K562 (cell line): ENCODE results near the gene AMIGO1. TPM values are rescaled to one million over a fixed set of nuclear protein-coding genes. Genes with fewer than 3 reads are reported as not detected.

Experiments
- DLX4 ChIP-seq: fragments of 250-450 bp; sonication (Bioruptor Pico); IDR thresholded peaks from 2 replicates; pipeline ENCODE4 v1.6.1; 2021; ENCODE audit warnings: mild to moderate bottlenecking
- FOXP4 ChIP-seq: sonication (generic); formaldehyde crosslinking; IDR thresholded peaks from 2 replicates; pipeline ENCODE4 v1.8.0; 2022; ENCODE audit warnings: mild to moderate bottlenecking, missing genetic modification reagents, borderline replicate concordance
- KDM1A ChIP-seq, 2 experiments: fragments of 450-650 bp; IDR thresholded peaks; 2 replicates each; pipeline ENCODE4 v1.6.1; 2016; ENCODE audit warnings: mild to moderate bottlenecking in 2 of 2
- PTBP1 ChIP-seq: fragments of 200-400 bp; formaldehyde crosslinking; IDR thresholded peaks from 2 replicates; pipeline ENCODE4 v1.6.1; 2017; ENCODE audit warnings: low read depth, low read length
- PURB ChIP-seq: sonication (generic); formaldehyde crosslinking; IDR thresholded peaks from 2 replicates; pipeline ENCODE4 v1.9.0; 2021; ENCODE audit warnings: low read depth, mild to moderate bottlenecking, missing genetic modification reagents
- RBFOX2 ChIP-seq: fragments of 200-400 bp; formaldehyde crosslinking; IDR thresholded peaks from 2 replicates; pipeline ENCODE4 v1.6.1; 2017; ENCODE audit warnings: low read depth, mild to moderate bottlenecking, low read length, moderate library complexity
- SNAPC5 ChIP-seq: fragments of 250-450 bp; sonication (Bioruptor Pico); IDR thresholded peaks from 2 replicates; pipeline ENCODE4 v1.8.0; 2021; ENCODE audit warnings: moderate library complexity, mild to moderate bottlenecking, inconsistent platforms
- SRSF9 ChIP-seq: fragments of 200-400 bp; formaldehyde crosslinking; IDR thresholded peaks from 2 replicates; pipeline ENCODE4 v1.6.1; 2017; ENCODE audit warnings: low read depth, low read length, borderline replicate concordance
- ZNF407 ChIP-seq: fragments of 450-650 bp; IDR thresholded peaks from 2 replicates; pipeline ENCODE4 v1.6.1; 2016; ENCODE audit warnings: low read depth
- ZNF518B ChIP-seq: fragments of 250-450 bp; sonication (Bioruptor Pico); IDR thresholded peaks from 2 replicates; pipeline ENCODE4 v1.5.0; 2021; ENCODE audit warnings: mild to moderate bottlenecking, moderate library complexity
- polyA plus RNA-seq, 8 experiments: library from polyadenylated mRNA; depleted of rRNA in 4 of 8; stranded (reverse) in 5 of 8; unstranded in 3 of 8; fragments of >200 nt; fragmentation: Nextera tagmentation in 2 of 8; fragmentation: Illumina TruSeq in 1 of 8; extraction: Ambion mirVana in 2 of 8; extraction: Trizol in 1 of 8; gene quantifications; 2 replicates each; pipeline versions ENCODE4 v1.2.1 to v1.2.3, GENCODE V29; 2011 to 2014; ENCODE audit warnings: inconsistent platforms in 1 of 8, missing spikeins in 1 of 8
- total RNA-seq, 7 experiments: library from RNA; depleted of rRNA in 6 of 7; stranded (reverse); fragments of >200 nt in 6 of 7; fragmentation: Illumina TruSeq in 2 of 7; extraction: Trizol in 2 of 7; gene quantifications; 2 replicates each; pipeline versions ENCODE4 v1.2.1 to v1.2.3, GENCODE V29; 2011 to 2021; ENCODE audit warnings: low replicate concordance in 1 of 7

AMIGO1 gene
- total and polyA plus RNA-seq, 9 of the 15 experiments (the other 6 are each of a cell fraction or from before 2014, with no cell fraction given) = 0.24 to 1.0 (median 0.54) TPM

- TF ChIP-seq FOXP4 (CRISPR knock-in tag) = no peak; the same call in 1 of the 2 replicates
- TF ChIP-seq ZNF407 = peak; percentile 56
- no peak for TF ChIP-seq ZNF518B (CRISPR knock-in tag)
- peak; percentile 86 for TF ChIP-seq RBFOX2
- no peak for TF ChIP-seq DLX4 (CRISPR knock-in tag)
- peak; percentile 53 to 75; a peak in 1 of 4 replicates for TF ChIP-seq KDM1A (IDR thresholded peaks at IDR 0.05)
- no peak for TF ChIP-seq SRSF9
- no peak for TF ChIP-seq PURB (CRISPR knock-in tag)
- no peak for TF ChIP-seq SNAPC5 (CRISPR knock-in tag)
- TF ChIP-seq PTBP1 = no peak
Measured at GRCh38 chr1:109483672-109484518, 25.6 kb downstream of the AMIGO1 start, which contains the start of gene ATXN7L2 (continued).
